Smooth muscle cell (in vitro differentiated cells): ENCODE measurements around the gene E2F6. TPM values are rescaled to one million over a fixed set of nuclear protein-coding genes. Genes with fewer than 3 reads are reported as not detected.
A peak's percentile ranks its signal among the peaks of the same experiment; 100 is the strongest.

Experiments used
- DNase-seq: peaks from one replicate; lab custom pipeline; 2025; ENCODE audit not compliant: unreplicated experiment; lab: John Stamatoyannopoulos, UW
- H2AFZ ChIP-seq: fragments of 200-600 bp; sonication (generic); 2 replicates; pipeline ENCODE4 v1.6.0; 2016; ENCODE audit warnings: antibody characterized with exemption, low read depth, mild to moderate bottlenecking
- H3F3A ChIP-seq: fragments of 200-600 bp; sonication (generic); 2 replicates; pipeline ENCODE4 v1.6.0; 2017; ENCODE audit warnings: antibody characterized with exemption, low read depth
- H3K27ac ChIP-seq: fragments of 200-600 bp; sonication (generic); 2 replicates; pipeline ENCODE4 v1.5.1; 2016; ENCODE audit warnings: low read depth, mild to moderate bottlenecking
- H3K27me3 ChIP-seq: fragments of 200-600 bp; sonication (generic); 2 replicates; pipeline ENCODE4 v1.6.1; 2016; ENCODE audit warnings: low read depth, mild to moderate bottlenecking
- H3K36me3 ChIP-seq: fragments of 200-600 bp; sonication (generic); 2 replicates; pipeline ENCODE4 v1.5.1; 2016; ENCODE audit warnings: low read depth
- H3K4me1 ChIP-seq: fragments of 200-600 bp; sonication (generic); 2 replicates; pipeline ENCODE4 v1.5.1; 2016; ENCODE audit warnings: low read depth
- H3K4me2 ChIP-seq: fragments of 200-600 bp; sonication (generic); 2 replicates; pipeline ENCODE4 v1.6.0; 2016; ENCODE audit warnings: mild to moderate bottlenecking
- H3K4me3 ChIP-seq: fragments of 200-600 bp; sonication (generic); 2 replicates; pipeline ENCODE4 v1.5.1; 2016; ENCODE audit warnings: mild to moderate bottlenecking
- H3K79me2 ChIP-seq: fragments of 200-600 bp; sonication (generic); 2 replicates; pipeline ENCODE4 v1.6.0; 2016; ENCODE audit warnings: low read depth, mild to moderate bottlenecking
- H3K9ac ChIP-seq: fragments of 200-600 bp; sonication (generic); 2 replicates; pipeline ENCODE4 v1.6.0; 2016; ENCODE audit warnings: low read depth
- H3K9me3 ChIP-seq: fragments of 200-600 bp; sonication (generic); replicated peaks from 2 replicates; pipeline ENCODE4 v1.5.1; 2016; ENCODE audit warnings: low read depth
- H4K20me1 ChIP-seq: fragments of 200-600 bp; sonication (generic); 2 replicates; pipeline ENCODE4 v1.6.0; 2016; ENCODE audit warnings: low read depth
- CTCF ChIP-seq: fragments of 200-600 bp; sonication (generic); IDR thresholded peaks from 2 replicates; pipeline ENCODE4 v1.5.1; 2017; ENCODE audit warnings: borderline replicate concordance, mild to moderate bottlenecking, antibody characterized with exemption; ENCODE audit not compliant: insufficient read depth, poor library complexity, severe bottlenecking
- WGBS: methylation state at CpG from one replicate; pipeline ENCODE4 v1.1.7; 2016; ENCODE audit warnings: low lambda C conversion rate; 5-methylcytosine and 5-hydroxymethylcytosine counted together
- polyA plus RNA-seq: library from polyadenylated mRNA; unstranded; fragments of >200 nt; fragmentation: Nextera tagmentation; extraction: Ambion mirVana; gene quantifications from 2 replicates; pipeline ENCODE4 v1.2.1, GENCODE V29; 2016
- total RNA-seq: library from RNA; depleted of rRNA; stranded (reverse); fragments of >200 nt; gene quantifications from 2 replicates; pipeline ENCODE4 v1.2.3, GENCODE V29; 2014

The E2F6 gene
- total and polyA plus RNA-seq, 2 experiments from 2014 or later, result 17.5 to 18.0 TPM

- Histone ChIP-seq H3K4me3 (no peak overlapping the region), H3K4me1 (peaks cover 22% of the 10 kb centered on the region), H3K27me3 (no peaks in the 10 kb centered on the region), H2AFZ (no peak overlapping the region), H3K27ac (peak overlapping the region; percentile 17), H3K9me3 (no peaks in the 10 kb centered on the region), H3K36me3 (no peaks in the 10 kb centered on the region), H3K79me2 (peaks cover 5% of the 10 kb centered on the region), H4K20me1 (no peaks in the 10 kb centered on the region), H3K9ac (no peak overlapping the region), H3F3A (peaks cover 11% of the 10 kb centered on the region), H3K4me2 (no peak overlapping the region)
- no peak for DNase-seq
- WGBS, result 71% methylated on average over 6 of the region's 6 CpGs
- TF ChIP-seq CTCF, result no peak
Measured at GRCh38 chr2:11481426-11481788, 15.4 kb upstream of the E2F6 start.

GRCh38 chr2:11480859-11481258 is 14.9 kb upstream of the E2F6 start:
- H3K36me3 ChIP-seq, result no peaks in the 10 kb centered on the region
- peaks cover 11% of the 10 kb centered on the region for H3F3A ChIP-seq
- no peaks in the 10 kb centered on the region for H3K27me3 ChIP-seq
- no peaks in the 10 kb centered on the region for H4K20me1 ChIP-seq
- TF ChIP-seq CTCF, result no peak
- no peak overlapping the region for H2AFZ ChIP-seq
- peak overlapping the region; percentile 17 for H3K27ac ChIP-seq
- no peaks in the 10 kb centered on the region for H3K9me3 ChIP-seq
- DNase-seq, result no peak
- H3K4me3 ChIP-seq, result no peak overlapping the region
- H3K9ac ChIP-seq, result no peak overlapping the region
- no peak overlapping the region for H3K4me2 ChIP-seq
- WGBS, result 61% methylated on average over 7 of the region's 7 CpGs
- H3K79me2 ChIP-seq, result no peaks in the 10 kb centered on the region
- peaks cover 22% of the 10 kb centered on the region for H3K4me1 ChIP-seq

- Histone ChIP-seq H3K79me2 (no peaks in the 10 kb centered on the region), H3K27ac (peak overlapping the region; percentile 17), H3K4me1 (peaks cover 22% of the 10 kb centered on the region), H3K36me3 (no peaks in the 10 kb centered on the region), H3F3A (peaks cover 11% of the 10 kb centered on the region), H3K9me3 (no peaks in the 10 kb centered on the region), H2AFZ (no peak overlapping the region), H3K4me3 (no peak overlapping the region), H3K27me3 (no peaks in the 10 kb centered on the region), H4K20me1 (no peaks in the 10 kb centered on the region), H3K9ac (no peak overlapping the region), H3K4me2 (no peak overlapping the region)
- DNase-seq, result no peak
- no peak for TF ChIP-seq CTCF
- 38% methylated on average over 4 of the region's 4 CpGs for WGBS
Measured at GRCh38 chr2:11480406-11480805, 14.4 kb upstream of the E2F6 start.

- Histone ChIP-seq H3K27me3 (no peaks in the 10 kb centered on the region), H3K9ac (no peak overlapping the region), H3F3A (peaks cover 9% of the 10 kb centered on the region), H3K4me1 (peaks cover 27% of the 10 kb centered on the region), H2AFZ (no peak overlapping the region), H3K79me2 (no peaks in the 10 kb centered on the region), H3K4me3 (no peak overlapping the region), H3K4me2 (no peak overlapping the region), H4K20me1 (no peaks in the 10 kb centered on the region), H3K9me3 (no peaks in the 10 kb centered on the region), H3K27ac (no peak overlapping the region), H3K36me3 (no peaks in the 10 kb centered on the region)
- 89% methylated on average over 12 of the region's 12 CpGs for WGBS
- DNase-seq, result no peak
- no peak for TF ChIP-seq CTCF
Measured at GRCh38 chr2:11478899-11479605, 13.1 kb upstream of the E2F6 start.
